ENCODE data around the gene AMER1.

AMER1 gene

DNA sequence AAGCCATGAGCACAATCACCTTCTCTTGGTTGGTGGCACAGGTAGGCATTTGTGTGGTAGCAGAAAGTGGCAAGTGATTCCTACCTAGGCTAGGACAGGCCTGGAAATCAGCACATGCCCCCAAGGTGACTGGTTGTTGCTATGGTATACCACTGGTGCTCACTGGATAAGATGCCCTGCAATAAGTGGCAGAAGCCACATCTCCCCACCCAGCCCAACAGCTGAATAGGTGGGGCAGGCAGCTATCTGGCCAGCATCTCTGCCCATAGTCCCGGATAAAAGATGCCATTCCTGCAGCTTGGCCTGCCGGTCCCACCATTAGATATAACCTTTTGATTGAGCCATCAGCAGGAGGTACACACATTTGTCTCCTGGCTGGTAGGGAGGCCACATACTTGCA is 21.1 kb downstream of the AMER1 start:
- DNase-seq (ENCODE audit: low read depth) = no peak

DNA sequence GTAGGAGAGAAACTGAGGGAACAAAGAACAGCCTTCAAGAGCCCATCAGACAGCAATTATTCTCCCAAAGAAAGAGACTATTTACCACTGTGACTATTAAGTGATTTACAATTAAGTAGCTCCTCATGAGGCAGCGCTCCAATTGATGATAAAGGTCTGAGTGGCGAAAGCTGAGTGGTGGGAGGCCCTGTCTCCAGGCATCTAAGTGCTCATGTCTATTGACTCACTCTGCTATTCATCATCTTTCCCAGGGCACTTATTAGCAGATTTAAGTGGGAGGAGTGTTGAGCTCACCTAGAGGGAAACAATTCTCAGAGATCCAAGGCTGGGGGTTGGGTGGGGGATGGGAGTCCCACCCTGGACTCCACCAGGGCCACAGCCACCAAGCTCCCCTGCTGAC is 23.3 kb downstream of the AMER1 start:
- no peak for DNase-seq (ENCODE audit: low read depth)

GRCh38 chrX:64176876-64177275 is 28.6 kb downstream of the AMER1 start:
- DNase-seq (ENCODE audit: low read depth) = no peak

GRCh38 chrX:64169988-64170387 is 35.5 kb downstream of the AMER1 start:
- DNase-seq (ENCODE audit: low read depth) = no peak

DNA sequence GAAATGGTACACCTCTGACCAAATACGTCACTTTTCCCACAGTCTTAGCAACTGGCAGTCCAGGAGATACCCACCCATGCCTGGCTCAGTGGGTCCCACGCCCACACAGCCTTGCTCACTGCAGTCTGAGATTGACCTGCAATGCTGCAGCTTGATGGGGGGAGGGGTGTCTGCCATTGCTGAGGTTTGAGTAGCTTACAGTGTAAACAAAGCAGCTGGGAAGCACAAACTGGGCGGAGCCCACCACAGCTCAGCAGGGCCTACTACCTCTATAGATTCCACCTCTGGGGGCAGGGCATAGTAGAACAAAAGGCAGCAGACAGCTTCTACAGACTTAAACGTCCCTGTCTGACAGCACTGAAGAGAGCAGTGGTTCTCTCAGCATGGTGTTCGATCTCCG is 52.7 kb downstream of the AMER1 start:
- DNase-seq (ENCODE audit: low read depth) = no peak

- DNase-seq (ENCODE audit: low read depth) = no peak
Observed at GRCh38 chrX:64151911-64152310, 53.6 kb downstream of the AMER1 start.

DNA sequence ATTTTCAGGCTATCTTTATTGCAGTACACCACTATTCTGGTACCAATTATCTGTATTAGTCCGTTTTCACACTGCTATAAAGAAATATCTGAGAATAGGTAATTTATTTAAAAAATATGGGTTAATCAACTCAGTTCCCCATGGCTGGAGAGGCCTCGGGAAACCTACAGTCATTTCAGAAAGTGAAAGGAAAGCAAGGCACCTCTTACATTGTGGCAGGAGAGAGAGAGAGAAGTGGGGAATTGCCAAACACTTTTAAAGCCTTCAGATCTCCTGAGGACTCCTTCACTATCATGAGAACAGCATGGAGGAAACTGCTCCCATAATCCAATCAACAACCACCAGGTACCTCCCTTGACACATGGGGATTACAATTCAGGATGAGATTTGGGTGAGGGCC is 54.7 kb downstream of the AMER1 start:
- DNase-seq (ENCODE audit: low read depth) = no peak
